Stimulated activated CD4-positive, alpha-beta T cell treated with anti-CD3 and anti-CD28 coated beads, Interleukin-15, amount 100 ng/mL, for 1 hour (primary cell): ENCODE data around the gene PCNX2.
"Not testable (repeated sequence)": the region's sequence is repeated elsewhere in the genome, so short reads cannot be mapped to it uniquely, and the experiment has no call there.

Source experiments
- DNase-seq, 2 donors: peaks; one replicate each; pipeline ENCODE4 v3.0.0-alpha.2; 2020; ENCODE audit warnings: low read depth in 1 of 2, low spot score in 1 of 2

Gene PCNX2

GRCh38 chr1:233163696-233164095 is 131.8 kb downstream of the PCNX2 start:
- no peak for DNase-seq

- no peak for DNase-seq
Measured at GRCh38 chr1:233158322-233158721, 137.2 kb downstream of the PCNX2 start.

GRCh38 chr1:233157245-233157644 is 138.3 kb downstream of the PCNX2 start:
- DNase-seq = no peak

GRCh38 chr1:233151861-233152260 is 143.7 kb downstream of the PCNX2 start:
- DNase-seq = no peak

GRCh38 chr1:233144434-233144833 is 151.1 kb downstream of the PCNX2 start:
- no peak for DNase-seq

- no peak for DNase-seq
Measured at GRCh38 chr1:233143241-233143640, 152.3 kb downstream of the PCNX2 start.

GRCh38 chr1:233140974-233141373 is 154.6 kb downstream of the PCNX2 start:
- DNase-seq = no peak

- DNase-seq = no peak
Measured at GRCh38 chr1:233140499-233140898, 155.0 kb downstream of the PCNX2 start.

- no peak for DNase-seq
Measured at GRCh38 chr1:233138788-233139585, 156.5 kb downstream of the PCNX2 start.

GRCh38 chr1:233135833-233136232 is 159.7 kb downstream of the PCNX2 start:
- DNase-seq = no peak

GRCh38 chr1:233132445-233132844 is 163.1 kb downstream of the PCNX2 start:
- DNase-seq = no peak

- DNase-seq = not testable (repeated sequence)
Measured at GRCh38 chr1:233129031-233129430, 166.5 kb downstream of the PCNX2 start.

GRCh38 chr1:233127157-233127556 is 168.4 kb downstream of the PCNX2 start:
- DNase-seq = no peak

- no peak for DNase-seq
Measured at GRCh38 chr1:233122779-233123178, 172.7 kb downstream of the PCNX2 start.

- DNase-seq = no peak
Measured at GRCh38 chr1:233121947-233122559, 173.5 kb downstream of the PCNX2 start.

GRCh38 chr1:233114860-233115259 is 180.7 kb downstream of the PCNX2 start:
- no peak for DNase-seq

GRCh38 chr1:233114159-233114558 is 181.4 kb downstream of the PCNX2 start:
- DNase-seq = no peak

GRCh38 chr1:233113009-233113879 is 182.3 kb downstream of the PCNX2 start:
- no peak for DNase-seq

GRCh38 chr1:233112186-233113008 is 183.1 kb downstream of the PCNX2 start:
- DNase-seq = no peak

- DNase-seq = no peak
Measured at GRCh38 chr1:233111731-233112130, 183.8 kb downstream of the PCNX2 start.

- DNase-seq = no peak
Measured at GRCh38 chr1:233109096-233109495, 186.4 kb downstream of the PCNX2 start.
